GM23338 (cell line): ENCODE data around the gene SART3. TPM values are rescaled to one million over a fixed set of nuclear protein-coding genes. Genes with fewer than 3 reads are reported as not detected.

Experiments used
- ATAC-seq: fragments of 200-7000 bp; cut with Tn5 transposase; 3 replicates; pipeline ENCODE4 v1.9.1; 2020
- DNase-seq: peaks from one replicate; pipeline ENCODE4 v3.0.0-alpha.2; 2015; ENCODE audit warnings: low spot score
- H2AFZ ChIP-seq: fragments of 200-600 bp; sonication (generic); 2 replicates; pipeline ENCODE4 v1.8.0; 2016; ENCODE audit warnings: antibody characterized with exemption, mild to moderate bottlenecking, moderate library complexity
- H3F3A ChIP-seq: fragments of 200-600 bp; sonication (generic); replicated peaks from 2 replicates; pipeline ENCODE4 v1.8.0; 2017; ENCODE audit warnings: antibody characterized with exemption, mixed run types, low read depth
- H3K27ac ChIP-seq: fragments of 200-600 bp; sonication (generic); 2 replicates; pipeline ENCODE4 v1.6.1; 2016; ENCODE audit warnings: low read depth
- H3K27me3 ChIP-seq: fragments of 200-600 bp; sonication (generic); 2 replicates; pipeline ENCODE4 v1.8.0; 2016; ENCODE audit warnings: mild to moderate bottlenecking, mixed run types, moderate library complexity; ENCODE audit not compliant: insufficient read depth
- H3K36me3 ChIP-seq: fragments of 200-600 bp; sonication (generic); 2 replicates; pipeline ENCODE4 v1.8.0; 2016; ENCODE audit warnings: mild to moderate bottlenecking; ENCODE audit not compliant: insufficient read depth
- H3K4me1 ChIP-seq: fragments of 200-600 bp; sonication (generic); 2 replicates; pipeline ENCODE4 v1.8.0; 2016; ENCODE audit warnings: mild to moderate bottlenecking, moderate library complexity; ENCODE audit not compliant: insufficient read depth
- H3K4me2 ChIP-seq: fragments of 200-600 bp; sonication (generic); 2 replicates; pipeline ENCODE4 v1.7.1; 2017; ENCODE audit warnings: mixed run types
- H3K4me3 ChIP-seq: fragments of 200-600 bp; sonication (generic); 2 replicates; pipeline ENCODE4 v1.6.1; 2016; ENCODE audit warnings: mixed run types
- H3K79me2 ChIP-seq: fragments of 200-600 bp; sonication (generic); replicated peaks from 2 replicates; pipeline ENCODE4 v1.8.0; 2017; ENCODE audit warnings: mild to moderate bottlenecking; ENCODE audit not compliant: insufficient read depth
- H3K9me2 ChIP-seq: fragments of 200-600 bp; sonication (generic); 2 replicates; pipeline ENCODE4 v1.8.0; 2017; ENCODE audit not compliant: insufficient read depth
- H4K20me1 ChIP-seq: fragments of 200-600 bp; sonication (generic); replicated peaks from 2 replicates; pipeline ENCODE4 v1.8.0; 2017; ENCODE audit warnings: mild to moderate bottlenecking; ENCODE audit not compliant: insufficient read depth
- H3K27ac Mint-ChIP-seq: 2 replicates; pipeline ENCODE4 v1.8.0; 2020; ENCODE audit warnings: inconsistent platforms, mild to moderate bottlenecking, moderate library complexity, mixed read lengths
- H3K27me3 Mint-ChIP-seq: 3 replicates; pipeline ENCODE4 v1.8.0; 2022; ENCODE audit warnings: low read depth, mild to moderate bottlenecking, moderate library complexity, mixed read lengths, inconsistent platforms; ENCODE audit not compliant: insufficient read depth, poor library complexity
- H3K36me3 Mint-ChIP-seq: 3 replicates; pipeline ENCODE4 v1.8.0; 2021; ENCODE audit warnings: low read depth, mild to moderate bottlenecking, inconsistent platforms, moderate library complexity, mixed read lengths
- H3K4me1 Mint-ChIP-seq: 3 replicates; pipeline ENCODE4 v1.8.0; 2020; ENCODE audit warnings: mild to moderate bottlenecking, inconsistent platforms, mixed read lengths
- H3K4me3 Mint-ChIP-seq: 3 replicates; pipeline ENCODE4 v1.8.0; 2021; ENCODE audit warnings: moderate library complexity, mild to moderate bottlenecking, inconsistent platforms, mixed read lengths
- H3K9me3 Mint-ChIP-seq: 3 replicates; pipeline ENCODE4 v1.8.0; 2020; ENCODE audit warnings: moderate library complexity, mild to moderate bottlenecking, inconsistent platforms, mixed read lengths
- CREB1 ChIP-seq: fragments of 250-450 bp; sonication (Bioruptor Pico); IDR thresholded peaks from 2 replicates; pipeline ENCODE4 v1.5.0; 2020; ENCODE audit warnings: low read depth, mild to moderate bottlenecking, moderate library complexity
- CTCF ChIP-seq, 2 experiments: fragments of 200-600 bp in 1 of 2; sonication (generic) in 1 of 2; conservative IDR thresholded peaks; 2 replicates each; pipeline versions ENCODE4 v1.5.1 to v1.6.1; 2016 to 2017; ENCODE audit warnings: antibody characterized with exemption in 2 of 2, low read depth in 2 of 2, mild to moderate bottlenecking in 2 of 2, moderate library complexity in 1 of 2
- EZH2phosphoT487 ChIP-seq: fragments of 200-600 bp; sonication (generic); IDR thresholded peaks from one replicate; pipeline ENCODE4 v1.8.1; 2018; ENCODE audit warnings: antibody characterized with exemption; ENCODE audit not compliant: unreplicated experiment
- JUNB ChIP-seq: IDR thresholded peaks from one replicate; pipeline ENCODE4 v1.6.1; 2016; ENCODE audit warnings: antibody characterized with exemption; ENCODE audit not compliant: unreplicated experiment
- NANOG ChIP-seq: IDR thresholded peaks from 2 replicates; pipeline ENCODE4 v1.6.1; 2016; ENCODE audit warnings: antibody characterized with exemption, borderline replicate concordance
- REST ChIP-seq: IDR thresholded peaks from one replicate; pipeline ENCODE4 v1.6.1; 2018; ENCODE audit warnings: antibody characterized with exemption; ENCODE audit not compliant: unreplicated experiment
- STAT1 ChIP-seq: IDR thresholded peaks from one replicate; pipeline ENCODE4 v1.6.1; 2016; ENCODE audit warnings: antibody characterized with exemption; ENCODE audit not compliant: unreplicated experiment
- ZNF114 ChIP-seq: fragments of 250-450 bp; sonication (Bioruptor Pico); IDR thresholded peaks from 2 replicates; pipeline ENCODE4 v1.5.0; 2020; ENCODE audit warnings: mild to moderate bottlenecking, moderate library complexity
- ZNF331 ChIP-seq: fragments of 250-450 bp; sonication (Bioruptor Pico); IDR thresholded peaks from 2 replicates; pipeline ENCODE4 v1.5.0; 2020; ENCODE audit warnings: low read depth, mild to moderate bottlenecking, moderate library complexity
- ZNF462 ChIP-seq: fragments of 250-450 bp; sonication (Bioruptor Pico); IDR thresholded peaks from 2 replicates; pipeline ENCODE4 v1.5.0; 2020; ENCODE audit warnings: mild to moderate bottlenecking, moderate library complexity
- polyA plus RNA-seq: library from polyadenylated mRNA; unstranded; fragments of >200 nt; fragmentation: Nextera tagmentation; extraction: Ambion mirVana; gene quantifications from 2 replicates; pipeline ENCODE4 v1.2.1, GENCODE V29; 2016
- total RNA-seq: library from RNA; depleted of rRNA; stranded (reverse); fragments of >200 nt; shearing (Covaris generic); gene quantifications from 2 replicates; pipeline ENCODE4 v1.2.3, GENCODE V29; 2014

The SART3 gene
- total and polyA plus RNA-seq, 2 experiments from 2014 or later = 49.8 to 112 TPM

- Histone ChIP-seq H3F3A (peaks cover 5% of the 10 kb centered on the region; the same call in 1 of the 2 replicates), H3K4me2 (no peak overlapping the region), H2AFZ (no peak overlapping the region), H3K27ac (no peak overlapping the region), H3K4me1 (peaks cover 10% of the 10 kb centered on the region; the same call in 1 of the 2 replicates), H3K27me3 (no peaks in the 10 kb centered on the region), H3K36me3 (no peaks in the 10 kb centered on the region), H4K20me1 (no peaks in the 10 kb centered on the region), H3K9me2 (no peaks in the 10 kb centered on the region), H3K4me3 (no peak overlapping the region), H3K79me2 (no peaks in the 10 kb centered on the region)
- peaks cover 18% of the 10 kb centered on the region for H3K9me3 Mint-ChIP-seq
- TF ChIP-seq EZH2phosphoT487 (no peak), ZNF331 (no peak), NANOG (no peak), REST (no peak), CTCF (conservative IDR thresholded peaks at IDR 0.05; ENCODE audit: low read depth in 2 of 2) (no peak), ZNF462 (CRISPR knock-in tag) (no peak), JUNB (no peak), STAT1 (no peak), CREB1 (CRISPR knock-in tag) (no peak), ZNF114 (CRISPR knock-in tag) (no peak)
- peaks cover 8% of the 10 kb centered on the region for H3K4me1 Mint-ChIP-seq
- H3K4me3 Mint-ChIP-seq = no peak overlapping the region
- H3K36me3 Mint-ChIP-seq = no peaks in the 10 kb centered on the region
- no peak for DNase-seq
- H3K27me3 Mint-ChIP-seq = peaks cover 16% of the 10 kb centered on the region
- ATAC-seq = no peak
- no peak overlapping the region for H3K27ac Mint-ChIP-seq
Observed at GRCh38 chr12:108510836-108511235, 50.1 kb downstream of the SART3 start.
